Adrenal gland (tissue), 5 donors: ENCODE results near the gene UGT1A4.

Experiments
- CTCF ChIP-seq, 6 experiments: fragments of 450-650 bp in 4 of 6; fragments of 200-600 bp in 2 of 6; sonication (generic) in 1 of 6; IDR thresholded peaks; 1 replicate in 5 of 6; 2 replicates in 1 of 6; pipeline versions ENCODE4 v1.5.1 to v1.8.0; 2016 to 2021; ENCODE audit warnings: antibody characterized with exemption in 6 of 6, mild to moderate bottlenecking in 2 of 6, moderate library complexity in 1 of 6
- POLR2A ChIP-seq, 2 donors: fragments of 450-650 bp; IDR thresholded peaks; one replicate each; pipeline ENCODE4 v1.6.1; 2017; ENCODE audit warnings: antibody characterized with exemption in 2 of 2, mild to moderate bottlenecking in 2 of 2, moderate library complexity in 1 of 2
- donor health status: DM: no; HTN: no; CAD: no.

GRCh38 chr2:233743464-233744259 is 25.1 kb downstream of the UGT1A4 start:
- no peak for TF ChIP-seq CTCF (IDR thresholded peaks at IDR 0.05)
- no peak for TF ChIP-seq POLR2A (IDR thresholded peaks at IDR 0.05)
